Spleen (tissue), 11 donors: ENCODE results near the gene WDFY1. TPM values are rescaled to one million over a fixed set of nuclear protein-coding genes. Genes with fewer than 3 reads are reported as not detected.

Source experiments
- DNase-seq: peaks from one replicate; pipeline ENCODE4 v3.0.0-alpha.2; 2020
- H3K27ac ChIP-seq, 8 donors: fragments of 200-600 bp; sonication (generic) in 7 of 8; 1 replicate in 4 of 8; 2 replicates in 4 of 8; pipeline versions ENCODE4 v1.5.0 to v1.8.0; 2016 to 2021; ENCODE audit warnings: inconsistent platforms in 4 of 8, mild to moderate bottlenecking in 4 of 8, moderate library complexity in 1 of 8
- H3K27me3 ChIP-seq, 7 donors: fragments of 200-600 bp; sonication (generic) in 6 of 7; replicated peaks in 1 of 7; 1 replicate in 4 of 7; 2 replicates in 3 of 7; pipeline versions ENCODE4 v1.5.0 to v1.8.0; 2016 to 2021; ENCODE audit warnings: inconsistent platforms in 3 of 7, mild to moderate bottlenecking in 1 of 7
- H3K36me3 ChIP-seq, 6 donors: fragments of 200-600 bp; sonication (generic) in 5 of 6; 1 replicate in 4 of 6; 2 replicates in 2 of 6; pipeline versions ENCODE4 v1.5.0 to v1.8.0; 2016 to 2021; ENCODE audit warnings: inconsistent platforms in 2 of 6
- H3K4me1 ChIP-seq, 6 donors: fragments of 200-600 bp; sonication (generic) in 5 of 6; 1 replicate in 3 of 6; 2 replicates in 3 of 6; pipeline versions ENCODE4 v1.5.0 to v1.8.0; 2016 to 2021; ENCODE audit warnings: inconsistent platforms in 3 of 6
- H3K4me3 ChIP-seq, 8 donors: fragments of 200-600 bp; sonication (generic) in 7 of 8; 1 replicate in 4 of 8; 2 replicates in 4 of 8; pipeline versions ENCODE4 v1.5.0 to v1.8.0; 2016 to 2021; ENCODE audit warnings: inconsistent platforms in 4 of 8, mild to moderate bottlenecking in 4 of 8, moderate library complexity in 2 of 8
- H3K9me3 ChIP-seq, 8 donors: fragments of 200-600 bp; sonication (generic) in 7 of 8; 1 replicate in 4 of 8; 2 replicates in 4 of 8; pipeline versions ENCODE4 v1.5.0 to v1.8.0; 2016 to 2021; ENCODE audit warnings: inconsistent platforms in 4 of 8
- POLR2A ChIP-seq, 3 donors: fragments of 450-650 bp; IDR thresholded peaks; one replicate each; pipeline ENCODE4 v1.5.1; 2017; ENCODE audit warnings: antibody characterized with exemption in 3 of 3, mild to moderate bottlenecking in 1 of 3
- POLR2AphosphoS5 ChIP-seq, 3 donors: sonication (generic); formaldehyde crosslinking; IDR thresholded peaks; one replicate each; pipeline ENCODE4 v1.5.1; 2017; ENCODE audit warnings: antibody characterized with exemption in 3 of 3
- WGBS, 5 donors: extraction: QIAGEN DNeasy Blood & Tissue Kit in 3 of 5; methylation state at CpG; one replicate each; pipeline versions ENCODE4 v1.1.5 to v1.1.7; 2013 to 2018; 5-methylcytosine and 5-hydroxymethylcytosine counted together
- intact Hi-C: fragments of 100-400 bp; cut with DNase I; formaldehyde crosslinking; loops from one replicate; pipeline ENCODE4 v1.15.0; 2023; ENCODE audit warnings: low total_unique reads
- polyA plus RNA-seq, 3 donors: library from polyadenylated mRNA; stranded (reverse); fragments of 200-250 nt; gene quantifications; one replicate each; pipeline ENCODE4 v1.2.1, GENCODE V29; 2013
- total RNA-seq, 7 donors: library from RNA; depleted of rRNA in 3 of 7; stranded (reverse); fragments of >200 nt in 3 of 7; fragmentation: NEBNext Ultra II Directional in 4 of 7; extraction: Animal tissue kit (Norgen Biotek cat#: 25700) in 4 of 7; gene quantifications; one replicate each; pipeline versions ENCODE4 v1.1.0 to v1.2.1, GENCODE V29; 2016 to 2021
- TF ChIP-seq, protein P1 (sequence below), 11 experiments: fragments of 200-600 bp in 7 of 11; fragments of 450-650 bp in 4 of 11; sonication (generic) in 4 of 11; IDR thresholded peaks in 8 of 11; conservative IDR thresholded peaks in 3 of 11; 1 replicate in 7 of 11; 2 replicates in 4 of 11; pipeline versions ENCODE4 v1.4.0 to v1.8.0; 2016 to 2021; ENCODE audit warnings: antibody characterized with exemption in 11 of 11, inconsistent platforms in 4 of 11, mild to moderate bottlenecking in 1 of 11
- donor health status: healthy with polysubstance abuse.
- donor health status: DM: no; HTN: no; CAD: no; lungs with moderate emphysema.
- donor health status: DM: no; HTN: no; CAD: no.
- donor health status: Bipolar disorder and iron deficiency.
- donor health status: healthy.
- donor health status: DM: no; HTN: no; CAD: no.
- donor health status: DM: yes; HTN: yes; CAD: no.

Gene WDFY1
- total and polyA plus RNA-seq, 10 donors = 14.3 to 68.5 (median 51.6) TPM

GRCh38 chr2:223935459-223936125 is 9.5 kb downstream of the WDFY1 start:
- no peaks in the 10 kb centered on the region for H3K27me3 ChIP-seq
- TF ChIP-seq, protein P1, sequence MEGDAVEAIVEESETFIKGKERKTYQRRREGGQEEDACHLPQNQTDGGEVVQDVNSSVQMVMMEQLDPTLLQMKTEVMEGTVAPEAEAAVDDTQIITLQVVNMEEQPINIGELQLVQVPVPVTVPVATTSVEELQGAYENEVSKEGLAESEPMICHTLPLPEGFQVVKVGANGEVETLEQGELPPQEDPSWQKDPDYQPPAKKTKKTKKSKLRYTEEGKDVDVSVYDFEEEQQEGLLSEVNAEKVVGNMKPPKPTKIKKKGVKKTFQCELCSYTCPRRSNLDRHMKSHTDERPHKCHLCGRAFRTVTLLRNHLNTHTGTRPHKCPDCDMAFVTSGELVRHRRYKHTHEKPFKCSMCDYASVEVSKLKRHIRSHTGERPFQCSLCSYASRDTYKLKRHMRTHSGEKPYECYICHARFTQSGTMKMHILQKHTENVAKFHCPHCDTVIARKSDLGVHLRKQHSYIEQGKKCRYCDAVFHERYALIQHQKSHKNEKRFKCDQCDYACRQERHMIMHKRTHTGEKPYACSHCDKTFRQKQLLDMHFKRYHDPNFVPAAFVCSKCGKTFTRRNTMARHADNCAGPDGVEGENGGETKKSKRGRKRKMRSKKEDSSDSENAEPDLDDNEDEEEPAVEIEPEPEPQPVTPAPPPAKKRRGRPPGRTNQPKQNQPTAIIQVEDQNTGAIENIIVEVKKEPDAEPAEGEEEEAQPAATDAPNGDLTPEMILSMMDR (IDR thresholded peaks at IDR 0.05 in 8 of 11, conservative IDR thresholded peaks at IDR 0.05 in 3 of 11) = no peak
- TF ChIP-seq POLR2AphosphoS5 (IDR thresholded peaks at IDR 0.05) = no peak
- no peak for TF ChIP-seq POLR2A (IDR thresholded peaks at IDR 0.05)
- no peak for DNase-seq
- H3K4me3 ChIP-seq = no peak overlapping the region
- H3K9me3 ChIP-seq = no peaks in the 10 kb centered on the region
- no peak overlapping the region for H3K27ac ChIP-seq
- intact Hi-C loops = no loop called here
- H3K36me3 ChIP-seq = peaks cover 0 to 8% (median 0%) of the 10 kb centered on the region in 6 donors
- H3K4me1 ChIP-seq = peaks cover 26 to 100% (median 73%) of the 10 kb centered on the region in 6 donors

DNA sequence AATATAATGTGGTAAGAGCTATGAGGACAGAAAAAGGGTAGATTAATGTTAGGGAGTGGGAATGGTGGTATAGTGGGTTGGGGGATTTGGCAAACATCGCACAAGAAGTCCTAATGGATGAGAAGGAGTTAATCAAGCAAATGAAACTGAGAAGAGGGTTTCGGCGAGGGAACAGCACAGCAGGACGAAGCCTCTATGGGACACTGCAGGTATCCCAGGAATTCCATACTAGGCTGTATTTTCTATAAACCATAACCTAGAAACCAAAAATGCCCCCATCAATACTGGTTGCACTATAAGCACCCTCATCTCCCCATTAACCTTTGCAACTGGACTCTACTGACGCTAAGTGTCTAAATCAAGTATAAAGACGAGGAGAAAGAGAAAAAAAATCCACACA is 10.3 kb downstream of the WDFY1 start:
- Histone ChIP-seq H3K27me3 (no peaks in the 10 kb centered on the region), H3K36me3 (peaks cover 0 to 3% (median 0%) of the 10 kb centered on the region in 6 donors), H3K9me3 (no peaks in the 10 kb centered on the region), H3K27ac (no peak overlapping the region), H3K4me1 (peaks cover 32 to 100% (median 74%) of the 10 kb centered on the region in 6 donors), H3K4me3 (no peak overlapping the region)
- intact Hi-C loops = no loop called here
- 71 to 90% (median 75%) methylated on average over 6 of the region's 6 CpGs for WGBS, 5 donors
- DNase-seq = no peak
- no peak for TF ChIP-seq POLR2AphosphoS5 (IDR thresholded peaks at IDR 0.05)
- TF ChIP-seq, protein P1 (IDR thresholded peaks at IDR 0.05 in 8 of 11, conservative IDR thresholded peaks at IDR 0.05 in 3 of 11) = no peak

DNA sequence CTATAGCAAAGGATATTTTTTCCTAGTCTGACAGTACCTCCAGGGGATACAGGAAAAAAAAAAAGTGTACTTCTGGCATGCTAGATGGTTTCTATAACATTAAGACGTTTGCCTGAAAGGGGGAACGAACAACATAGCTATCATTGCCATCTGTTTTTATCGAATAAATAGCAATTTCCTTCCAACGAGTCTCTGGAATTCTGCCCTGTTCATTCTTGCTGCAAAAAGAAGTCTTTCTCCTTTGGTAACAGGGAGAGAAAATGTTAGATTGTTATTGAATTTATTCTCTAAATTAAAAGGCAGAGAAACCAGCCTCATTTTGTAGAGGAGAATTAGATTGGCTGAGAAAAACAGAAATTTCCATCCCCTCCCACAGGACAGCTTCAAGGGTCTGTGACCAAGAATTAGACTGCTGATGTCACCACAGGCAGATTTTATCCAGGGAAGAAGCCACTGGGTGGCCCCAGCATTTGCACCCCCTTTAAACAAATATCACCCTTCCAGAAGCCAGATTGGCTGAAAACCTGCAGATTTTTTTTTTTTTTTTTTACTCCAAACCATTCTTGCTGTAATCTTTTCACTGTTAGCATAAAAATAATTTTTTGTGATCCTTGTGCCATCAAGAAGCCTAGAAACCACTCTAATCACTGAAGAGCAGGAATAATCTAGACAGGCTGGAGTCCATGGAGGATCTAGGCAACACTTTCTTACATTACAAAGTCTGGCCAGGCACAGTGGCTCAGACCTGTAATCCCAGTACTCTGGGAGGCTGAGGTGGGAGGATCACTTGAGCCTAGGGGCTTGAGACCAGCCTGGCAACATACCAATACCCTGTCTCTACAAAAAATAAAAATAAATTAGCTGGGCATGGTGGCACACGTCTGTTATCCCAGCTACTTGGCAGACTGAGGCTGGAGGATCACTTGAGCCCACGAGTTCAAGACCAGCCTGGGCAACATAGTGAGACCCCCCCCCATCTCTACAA is 12.0 kb downstream of the WDFY1 start:
- Histone ChIP-seq H3K27me3 (no peaks in the 10 kb centered on the region), H3K36me3 (no peaks in the 10 kb centered on the region), H3K27ac (no peak overlapping the region), H3K9me3 (no peaks in the 10 kb centered on the region), H3K4me1 (peaks cover 36 to 100% (median 72%) of the 10 kb centered on the region in 6 donors), H3K4me3 (no peak overlapping the region)
- intact Hi-C loops = no loop called here
- TF ChIP-seq POLR2AphosphoS5 (IDR thresholded peaks at IDR 0.05) (no peak), POLR2A (IDR thresholded peaks at IDR 0.05) (no peak)
- TF ChIP-seq, protein P1 (IDR thresholded peaks at IDR 0.05 in 8 of 11, conservative IDR thresholded peaks at IDR 0.05 in 3 of 11) = no peak
- DNase-seq = no peak
- 64 to 75% (median 67%) methylated on average over 6 of the region's 6 CpGs for WGBS, 5 donors
